Kidney epithelial cell (primary cell): Measurements from ENCODE around the gene EEF1AKMT4. TPM values are rescaled to one million over a fixed set of nuclear protein-coding genes. Genes with fewer than 3 reads are reported as not detected.

Experiments
- DNase-seq: peaks from one replicate; pipeline ENCODE4 v3.0.0-alpha.2; 2010; ENCODE audit warnings: low read depth
- H3K27me3 ChIP-seq: 2 replicates; pipeline ENCODE4 v1.6.0; 2011; ENCODE audit warnings: low read length; ENCODE audit not compliant: control insufficient read depth, insufficient read depth
- H3K36me3 ChIP-seq: 2 replicates; pipeline ENCODE4 v1.5.1; 2011; ENCODE audit warnings: low read length; ENCODE audit not compliant: control insufficient read depth, insufficient read depth
- H3K4me3 ChIP-seq: 2 replicates; pipeline ENCODE4 v1.5.1; 2011; ENCODE audit warnings: low read depth, mild to moderate bottlenecking, control low read depth, low read length
- CTCF ChIP-seq: IDR thresholded peaks from 2 replicates; pipeline ENCODE4 v1.5.1; 2011; ENCODE audit warnings: mild to moderate bottlenecking, moderate library complexity, low read length, control low read depth, inconsistent platforms; ENCODE audit not compliant: insufficient read depth, poor library complexity, severe bottlenecking
- total RNA-seq: library from RNA; depleted of rRNA; stranded (reverse); fragments of >200 nt; gene quantifications from 2 replicates; pipeline ENCODE4 v1.2.3, GENCODE V29; 2015

Gene EEF1AKMT4
- total RNA-seq, 1 donor from 2014 or later = 6.3 TPM

GRCh38 chr3:184233127-184233843 is 16.2 kb upstream of the EEF1AKMT4 start:
- TF ChIP-seq CTCF = no peak
- peaks cover 46% of the 10 kb centered on the region for H3K27me3 ChIP-seq

GRCh38 chr3:184234224-184234623 is 15.2 kb upstream of the EEF1AKMT4 start:
- peaks cover 36% of the 10 kb centered on the region for H3K27me3 ChIP-seq
- DNase-seq = peak; percentile 79
- no peaks in the 10 kb centered on the region for H3K36me3 ChIP-seq
- H3K4me3 ChIP-seq = no peak overlapping the region
- peak; percentile 21 for TF ChIP-seq CTCF

More at GRCh38 chr3:184233127-184233843, 16.2 kb upstream of the EEF1AKMT4 start:
- DNase-seq = no peak
- Histone ChIP-seq H3K4me3 (no peak overlapping the region), H3K36me3 (no peaks in the 10 kb centered on the region)

- Histone ChIP-seq H3K36me3 (no peaks in the 10 kb centered on the region), H3K27me3 (peaks cover 31% of the 10 kb centered on the region), H3K4me3 (no peak overlapping the region)
- no peak for TF ChIP-seq CTCF
- no peak for DNase-seq
Measured at GRCh38 chr3:184234671-184235380, 14.6 kb upstream of the EEF1AKMT4 start.

GRCh38 chr3:184235381-184236032 is 14.0 kb upstream of the EEF1AKMT4 start:
- Histone ChIP-seq H3K36me3 (no peaks in the 10 kb centered on the region), H3K4me3 (no peak overlapping the region), H3K27me3 (peaks cover 24% of the 10 kb centered on the region)
- DNase-seq = no peak
- no peak for TF ChIP-seq CTCF

- Histone ChIP-seq H3K4me3 (no peak overlapping the region), H3K27me3 (peaks cover 24% of the 10 kb centered on the region), H3K36me3 (no peaks in the 10 kb centered on the region)
- TF ChIP-seq CTCF = no peak
- no peak for DNase-seq
Measured at GRCh38 chr3:184236033-184236410, 13.4 kb upstream of the EEF1AKMT4 start.
